Esophagus muscularis mucosa (tissue), 4 donors: ENCODE results near the gene PHC1. TPM values are rescaled to one million over a fixed set of nuclear protein-coding genes. Genes with fewer than 3 reads are reported as not detected.
"Not testable (repeated sequence)": the region's sequence is repeated elsewhere in the genome, so short reads cannot be mapped to it uniquely, and the experiment has no call there.

Experiments
- DNase-seq: peaks from one replicate; pipeline ENCODE4 v3.0.0-alpha.2; 2017; ENCODE audit errors: extremely low spot score
- H3K27ac ChIP-seq, 4 donors: fragments of 200-600 bp; sonication (generic); replicated peaks in 1 of 4; 1 replicate in 3 of 4; 2 replicates in 1 of 4; pipeline ENCODE4 v1.5.1; 2016 to 2019; ENCODE audit warnings: mild to moderate bottlenecking in 1 of 4
- H3K27me3 ChIP-seq, 4 donors: fragments of 200-600 bp; sonication (generic); one replicate each; pipeline versions ENCODE4 v1.5.1 to v1.6.0; 2016 to 2019
- H3K36me3 ChIP-seq, 4 donors: fragments of 200-600 bp; sonication (generic); one replicate each; pipeline ENCODE4 v1.5.1; 2016 to 2019
- H3K4me1 ChIP-seq, 4 donors: fragments of 200-600 bp; sonication (generic); one replicate each; pipeline ENCODE4 v1.5.1; 2016 to 2019
- H3K4me3 ChIP-seq, 4 donors: fragments of 200-600 bp; sonication (generic); 1 replicate in 2 of 4; 2 replicates in 2 of 4; pipeline ENCODE4 v1.5.1; 2016 to 2019; ENCODE audit warnings: mild to moderate bottlenecking in 4 of 4, moderate library complexity in 1 of 4
- H3K9me3 ChIP-seq, 4 donors: fragments of 200-600 bp; sonication (generic); 1 replicate in 3 of 4; 2 replicates in 1 of 4; pipeline ENCODE4 v1.5.1; 2016 to 2019
- EP300 ChIP-seq: sonication (generic); formaldehyde crosslinking; IDR thresholded peaks from one replicate; pipeline ENCODE4 v1.6.1; 2017; ENCODE audit warnings: antibody characterized with exemption
- POLR2A ChIP-seq: fragments of 450-650 bp; IDR thresholded peaks from one replicate; pipeline ENCODE4 v1.6.1; 2017; ENCODE audit warnings: antibody characterized with exemption, moderate library complexity, mild to moderate bottlenecking, low read depth
- POLR2AphosphoS5 ChIP-seq, 2 donors: sonication (generic); formaldehyde crosslinking; IDR thresholded peaks; one replicate each; pipeline ENCODE4 v1.6.1; 2017; ENCODE audit warnings: antibody characterized with exemption in 2 of 2
- WGBS: methylation state at CpG from one replicate; pipeline ENCODE4 v1.1.5; 2018; 5-methylcytosine and 5-hydroxymethylcytosine counted together
- intact Hi-C: fragments of 100-400 bp; cut with DNase I; formaldehyde crosslinking; loops from one replicate; pipeline ENCODE4 v1.15.1; 2023
- total RNA-seq, 4 donors: library from RNA; depleted of rRNA; stranded (reverse); fragments of >200 nt; gene quantifications; one replicate each; pipeline versions ENCODE4 v1.1.0 to v1.2.1, GENCODE V29; 2016
- TF ChIP-seq, protein P1 (sequence below), 3 experiments: fragments of 200-600 bp in 2 of 3; fragments of 450-650 bp in 1 of 3; sonication (generic) in 2 of 3; IDR thresholded peaks; one replicate each; pipeline ENCODE4 v1.5.1; 2017 to 2019; ENCODE audit warnings: antibody characterized with exemption in 3 of 3, mild to moderate bottlenecking in 2 of 3, moderate library complexity in 1 of 3

The PHC1 gene
- total RNA-seq, 4 donors from 2014 or later: 33.2 to 51.6 (median 43.7) TPM

DNA sequence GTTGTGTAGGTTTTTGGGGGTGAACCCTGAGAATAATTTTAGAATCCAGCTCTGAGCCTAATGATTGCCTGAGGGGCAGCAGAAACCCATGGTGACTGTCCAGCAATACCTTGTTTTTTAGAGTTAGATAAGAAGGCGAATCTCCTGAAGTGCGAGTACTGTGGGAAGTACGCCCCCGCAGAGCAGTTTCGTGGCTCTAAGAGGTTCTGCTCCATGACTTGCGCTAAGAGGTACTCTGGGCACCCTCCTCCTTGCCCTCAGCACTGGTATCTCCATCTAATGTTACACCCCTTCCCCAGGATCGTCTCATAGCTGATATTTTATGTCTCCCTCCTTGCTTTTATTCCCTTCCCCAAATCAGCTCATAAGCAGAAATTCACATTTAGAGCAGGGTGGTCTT, 22.4 kb downstream of the PHC1 start:
- Histone ChIP-seq H3K27me3 (no peaks in the 10 kb centered on the region), H3K9me3 (no peaks in the 10 kb centered on the region), H3K4me1 (no peaks in the 10 kb centered on the region), H3K27ac (no peak overlapping the region), H3K4me3 (no peak overlapping the region), H3K36me3 (peaks cover 47 to 78% (median 65%) of the 10 kb centered on the region in 4 donors)
- 91% methylated on average over 7 of the region's 7 CpGs for WGBS
- DNase-seq: no peak
- no peak for TF ChIP-seq EP300
- TF ChIP-seq POLR2A: no peak
- TF ChIP-seq, protein P1, sequence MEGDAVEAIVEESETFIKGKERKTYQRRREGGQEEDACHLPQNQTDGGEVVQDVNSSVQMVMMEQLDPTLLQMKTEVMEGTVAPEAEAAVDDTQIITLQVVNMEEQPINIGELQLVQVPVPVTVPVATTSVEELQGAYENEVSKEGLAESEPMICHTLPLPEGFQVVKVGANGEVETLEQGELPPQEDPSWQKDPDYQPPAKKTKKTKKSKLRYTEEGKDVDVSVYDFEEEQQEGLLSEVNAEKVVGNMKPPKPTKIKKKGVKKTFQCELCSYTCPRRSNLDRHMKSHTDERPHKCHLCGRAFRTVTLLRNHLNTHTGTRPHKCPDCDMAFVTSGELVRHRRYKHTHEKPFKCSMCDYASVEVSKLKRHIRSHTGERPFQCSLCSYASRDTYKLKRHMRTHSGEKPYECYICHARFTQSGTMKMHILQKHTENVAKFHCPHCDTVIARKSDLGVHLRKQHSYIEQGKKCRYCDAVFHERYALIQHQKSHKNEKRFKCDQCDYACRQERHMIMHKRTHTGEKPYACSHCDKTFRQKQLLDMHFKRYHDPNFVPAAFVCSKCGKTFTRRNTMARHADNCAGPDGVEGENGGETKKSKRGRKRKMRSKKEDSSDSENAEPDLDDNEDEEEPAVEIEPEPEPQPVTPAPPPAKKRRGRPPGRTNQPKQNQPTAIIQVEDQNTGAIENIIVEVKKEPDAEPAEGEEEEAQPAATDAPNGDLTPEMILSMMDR (IDR thresholded peaks at IDR 0.05): no peak
- no peak for TF ChIP-seq POLR2AphosphoS5 (IDR thresholded peaks at IDR 0.05)
- intact Hi-C loops: no loop called here

DNA sequence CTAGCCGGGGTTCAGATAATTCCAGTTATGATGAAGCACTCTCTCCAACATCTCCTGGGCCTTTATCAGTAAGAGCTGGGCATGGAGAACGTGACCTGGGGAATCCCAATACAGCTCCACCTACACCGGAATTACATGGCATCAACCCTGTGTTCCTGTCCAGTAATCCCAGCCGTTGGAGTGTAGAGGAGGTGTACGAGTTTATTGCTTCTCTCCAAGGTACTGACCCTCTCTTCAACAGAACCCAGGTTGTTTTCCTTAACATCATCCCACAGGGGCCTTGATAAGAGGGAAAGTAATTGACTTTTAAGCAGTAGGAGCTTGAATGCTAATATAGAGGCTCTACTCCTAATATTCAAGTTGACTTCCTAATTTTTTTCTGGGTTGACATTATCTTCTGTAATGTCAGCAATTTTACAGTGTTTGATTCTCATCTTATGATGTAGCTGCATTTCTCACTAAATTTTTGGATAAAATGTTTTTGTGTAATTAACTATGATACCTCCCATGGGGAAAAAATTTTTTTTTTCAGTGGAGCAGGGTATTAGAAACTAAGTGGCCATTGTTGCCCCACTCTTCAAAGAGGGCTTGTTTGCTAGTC, 23.6 kb downstream of the PHC1 start:
- DNase-seq, H3K27me3 ChIP-seq, H3K4me3 ChIP-seq, H3K27ac ChIP-seq, H3K9me3 ChIP-seq, H3K4me1 ChIP-seq, intact Hi-C loops: not testable (repeated sequence)
- WGBS: 86% methylated on average over 5 of the region's 5 CpGs
- H3K36me3 ChIP-seq: peaks cover 59 to 81% (median 73%) of the 10 kb centered on the region in 4 donors

DNA sequence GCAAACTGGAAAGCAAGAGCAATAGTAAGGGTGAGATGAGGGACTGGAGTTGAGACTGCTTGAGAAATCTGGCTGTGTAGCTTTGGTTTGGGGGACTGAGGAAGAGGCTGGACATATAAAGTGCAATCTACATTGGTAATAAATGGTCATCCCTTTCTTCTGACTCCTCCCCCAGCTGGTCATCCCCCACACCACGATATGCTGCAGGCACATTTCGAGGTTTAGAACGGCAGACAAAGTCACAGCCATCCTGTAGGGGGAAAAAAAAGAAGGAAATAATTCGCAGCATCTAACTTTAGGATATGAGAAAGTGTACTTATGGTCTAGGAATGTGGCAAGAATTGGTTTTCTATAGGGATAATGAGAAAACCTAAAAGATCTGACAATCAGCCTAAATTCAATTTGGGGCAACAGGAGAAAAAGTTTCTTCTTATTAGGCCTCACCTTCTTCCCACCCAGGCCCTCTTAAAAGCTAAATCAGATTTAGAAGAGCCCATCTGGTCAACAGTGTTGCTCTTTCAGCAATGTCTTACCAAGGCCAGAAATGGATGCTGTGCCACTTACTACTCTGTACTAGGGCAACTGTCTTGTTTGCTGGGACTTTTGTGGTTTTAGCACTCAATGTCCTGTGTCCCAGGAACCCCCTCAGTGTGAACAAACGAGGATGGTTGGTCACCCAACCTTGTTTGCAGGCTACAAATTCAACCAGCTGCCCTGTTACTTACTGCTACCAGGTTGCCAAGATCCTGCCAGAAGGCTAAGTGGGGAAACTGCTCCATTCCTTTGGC, 27.6 kb downstream of the PHC1 start:
- intact Hi-C loops: no loop called here
- H3K27ac ChIP-seq: no peak overlapping the region
- H3K27me3 ChIP-seq: no peaks in the 10 kb centered on the region
- no peaks in the 10 kb centered on the region for H3K9me3 ChIP-seq
- no peak for TF ChIP-seq POLR2A
- no peak for TF ChIP-seq POLR2AphosphoS5 (IDR thresholded peaks at IDR 0.05)
- TF ChIP-seq EP300: no peak
- TF ChIP-seq, protein P1 (IDR thresholded peaks at IDR 0.05): no peak
- no peak for DNase-seq
- H3K4me3 ChIP-seq: no peak overlapping the region
- peaks cover 0 to 4% (median 2%) of the 10 kb centered on the region in 4 donors for H3K4me1 ChIP-seq
- 62% methylated on average over 5 of the region's 5 CpGs for WGBS
- H3K36me3 ChIP-seq: peaks cover 44 to 80% (median 74%) of the 10 kb centered on the region in 4 donors

DNA sequence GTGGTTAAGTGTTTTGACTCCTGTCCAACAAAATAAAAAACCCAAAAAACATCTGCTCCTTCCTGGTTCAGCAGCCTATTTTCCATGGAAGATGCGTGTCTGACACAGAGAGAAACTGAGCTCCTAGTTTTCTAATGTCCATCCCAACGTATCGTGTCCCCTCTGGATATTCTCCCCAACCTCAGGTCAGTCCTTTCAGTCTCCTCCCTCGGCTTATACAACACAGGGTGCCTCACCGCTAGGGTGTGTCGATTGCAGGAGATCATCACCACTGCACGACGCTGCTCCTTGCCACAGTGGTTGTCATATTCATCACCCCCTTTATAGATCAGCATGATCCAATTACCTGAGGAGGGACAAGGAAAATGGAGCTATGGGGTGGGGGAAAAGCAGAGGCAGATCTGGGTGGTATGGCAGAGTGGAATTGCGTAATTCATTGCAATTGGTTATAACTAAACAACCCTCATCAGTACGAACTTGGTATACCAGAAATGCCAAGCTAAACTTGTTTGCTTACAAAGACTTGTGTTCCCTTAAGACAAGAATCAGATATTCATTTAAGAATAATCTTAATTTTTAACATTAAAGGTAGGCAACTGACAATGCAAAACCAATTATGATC, 29.4 kb downstream of the PHC1 start:
- Histone ChIP-seq H3K9me3 (no peaks in the 10 kb centered on the region), H3K27ac (no peak overlapping the region), H3K4me3 (no peak overlapping the region), H3K27me3 (no peaks in the 10 kb centered on the region), H3K4me1 (peaks cover 12 to 22% (median 19%) of the 10 kb centered on the region in 4 donors), H3K36me3 (peaks cover 31 to 62% (median 57%) of the 10 kb centered on the region in 4 donors)
- DNase-seq: no peak
- intact Hi-C loops: no loop called here
- TF ChIP-seq, protein P1 (IDR thresholded peaks at IDR 0.05): no peak
- TF ChIP-seq POLR2AphosphoS5 (IDR thresholded peaks at IDR 0.05) (no peak), EP300 (no peak), POLR2A (no peak)
- 86% methylated on average over 10 of the region's 10 CpGs for WGBS

DNA sequence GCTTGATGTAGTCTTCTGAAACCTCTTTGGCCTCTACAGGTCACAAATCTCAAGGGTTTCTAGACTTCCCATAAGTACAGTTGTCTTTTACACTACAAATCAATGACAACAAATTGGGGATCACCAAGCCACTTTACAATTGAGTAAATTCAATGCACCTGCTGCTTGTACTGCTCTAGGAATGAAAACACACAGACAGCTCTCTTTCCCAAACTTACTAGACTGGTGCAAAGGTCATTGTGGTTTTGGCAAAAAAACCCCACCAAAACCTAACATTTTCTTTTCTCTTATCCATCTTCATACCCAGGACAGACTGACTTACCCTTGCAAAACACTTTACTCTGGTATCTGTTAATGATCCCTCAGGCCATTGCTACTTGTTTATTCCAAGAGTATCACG, 32.4 kb downstream of the PHC1 start:
- Histone ChIP-seq H3K4me3 (no peak overlapping the region), H3K36me3 (peaks cover 25 to 50% (median 46%) of the 10 kb centered on the region in 4 donors), H3K4me1 (peaks cover 22 to 35% (median 31%) of the 10 kb centered on the region in 4 donors), H3K27ac (no peak overlapping the region), H3K27me3 (no peaks in the 10 kb centered on the region), H3K9me3 (no peaks in the 10 kb centered on the region)
- no peak for DNase-seq
- intact Hi-C loops: no loop called here
- 73% methylated on average over 1 of the region's 1 CpG for WGBS
- TF ChIP-seq POLR2A (no peak), EP300 (no peak), POLR2AphosphoS5 (IDR thresholded peaks at IDR 0.05) (no peak)
- TF ChIP-seq, protein P1 (IDR thresholded peaks at IDR 0.05): no peak
